ENCODE measurements around the gene ANTXR1. TPM values are rescaled to one million over a fixed set of nuclear protein-coding genes. Genes with fewer than 3 reads are reported as not detected.

Gene ANTXR1
- total RNA-seq, 4 donors from 2014 or later = 7.1 to 101 (median 15.8) TPM

DNA sequence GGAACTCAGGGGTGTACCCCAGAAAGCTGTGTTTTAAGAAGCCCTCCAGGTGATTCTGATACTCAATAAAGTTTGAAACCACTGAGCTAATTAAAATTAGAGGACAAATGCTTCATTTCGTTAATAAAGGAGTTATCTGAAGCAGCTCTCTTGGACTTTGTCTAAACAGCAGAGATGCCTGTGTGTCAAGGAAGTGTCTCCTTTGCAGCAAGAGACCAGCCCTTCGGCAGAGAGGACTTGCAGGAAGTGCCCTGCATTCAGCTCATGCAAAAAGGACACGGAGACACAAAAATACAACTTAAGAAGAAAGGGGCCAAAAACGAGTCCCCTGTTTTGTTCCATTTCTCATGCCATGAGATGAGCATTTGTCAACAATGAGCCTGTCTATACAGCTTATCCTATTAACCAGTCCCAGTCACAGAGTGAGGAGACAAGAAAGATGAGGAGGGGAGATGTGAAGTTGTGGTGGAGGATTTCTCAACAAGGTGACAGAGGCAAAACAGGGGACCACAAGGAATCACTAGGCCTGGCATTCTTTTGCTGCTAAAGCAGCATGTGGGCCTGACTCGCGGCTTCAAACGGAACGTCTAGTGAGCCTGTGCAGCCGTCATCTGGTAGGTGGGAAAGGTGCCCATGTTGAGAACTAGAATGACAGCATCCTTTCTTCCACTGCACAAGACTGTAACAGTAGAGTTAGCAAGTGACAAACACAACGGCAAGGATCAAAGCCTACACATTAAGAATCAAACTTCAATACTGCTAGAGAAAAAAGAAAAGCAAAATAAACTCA lies 152.3 kb downstream of the ANTXR1 start:
- H3K9me3 ChIP-seq = no peaks in the 10 kb centered on the region
- no peak overlapping the region for H3K4me3 ChIP-seq
- H3K4me1 ChIP-seq = peaks cover 17 to 48% (median 20%) of the 10 kb centered on the region in 4 donors
- peak overlapping the region; percentile 65 to 75 (median 70) for H3K27ac ChIP-seq
- TF ChIP-seq POLR2AphosphoS5 (IDR thresholded peaks at IDR 0.05) = no peak
- no peak for TF ChIP-seq EP300 (IDR thresholded peaks at IDR 0.05; ENCODE audit: low read depth)
- TF ChIP-seq POLR2A (IDR thresholded peaks at IDR 0.05) = no peak
- TF ChIP-seq, protein P1, sequence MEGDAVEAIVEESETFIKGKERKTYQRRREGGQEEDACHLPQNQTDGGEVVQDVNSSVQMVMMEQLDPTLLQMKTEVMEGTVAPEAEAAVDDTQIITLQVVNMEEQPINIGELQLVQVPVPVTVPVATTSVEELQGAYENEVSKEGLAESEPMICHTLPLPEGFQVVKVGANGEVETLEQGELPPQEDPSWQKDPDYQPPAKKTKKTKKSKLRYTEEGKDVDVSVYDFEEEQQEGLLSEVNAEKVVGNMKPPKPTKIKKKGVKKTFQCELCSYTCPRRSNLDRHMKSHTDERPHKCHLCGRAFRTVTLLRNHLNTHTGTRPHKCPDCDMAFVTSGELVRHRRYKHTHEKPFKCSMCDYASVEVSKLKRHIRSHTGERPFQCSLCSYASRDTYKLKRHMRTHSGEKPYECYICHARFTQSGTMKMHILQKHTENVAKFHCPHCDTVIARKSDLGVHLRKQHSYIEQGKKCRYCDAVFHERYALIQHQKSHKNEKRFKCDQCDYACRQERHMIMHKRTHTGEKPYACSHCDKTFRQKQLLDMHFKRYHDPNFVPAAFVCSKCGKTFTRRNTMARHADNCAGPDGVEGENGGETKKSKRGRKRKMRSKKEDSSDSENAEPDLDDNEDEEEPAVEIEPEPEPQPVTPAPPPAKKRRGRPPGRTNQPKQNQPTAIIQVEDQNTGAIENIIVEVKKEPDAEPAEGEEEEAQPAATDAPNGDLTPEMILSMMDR (IDR thresholded peaks at IDR 0.05) = no peak
- 57 to 70% methylated on average over 4 to 10 of the region's 10 CpGs for WGBS, 2 donors (ENCODE audit: low coverage in 1 of 2)
- no peaks in the 10 kb centered on the region for H3K27me3 ChIP-seq
- intact Hi-C loops (cut with DNase I; ENCODE audit: low total_unique reads) = no loop called here
- DNase-seq = no peak
- H3K36me3 ChIP-seq = no peaks in the 10 kb centered on the region
- in situ Hi-C loops (cut with MboI; ENCODE audit: low pct_ligation_motif_present in 1 of 4, low pct_unique_long_range_greater_than_20kb in 1 of 4, low sequenced_read_pairs in 3 of 4) = no loop called here

DNA sequence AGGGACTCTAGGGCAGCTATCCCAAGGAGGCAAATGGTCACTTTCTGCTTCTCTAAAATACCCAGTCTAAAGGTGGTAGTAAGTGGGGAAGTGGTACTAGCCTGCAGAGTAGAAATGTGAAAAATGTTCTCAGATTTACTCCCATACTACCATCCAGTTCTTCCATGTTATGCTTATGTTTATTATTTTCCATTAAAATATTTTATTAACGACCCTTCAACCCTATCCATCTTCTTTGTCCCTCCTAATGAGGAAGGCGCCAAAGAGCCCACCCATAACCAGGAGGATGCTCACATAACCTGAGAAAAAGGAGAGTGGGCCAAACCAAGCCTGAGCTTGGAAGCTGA lies 153.5 kb downstream of the ANTXR1 start:
- H3K27ac ChIP-seq = no peak overlapping the region

DNA sequence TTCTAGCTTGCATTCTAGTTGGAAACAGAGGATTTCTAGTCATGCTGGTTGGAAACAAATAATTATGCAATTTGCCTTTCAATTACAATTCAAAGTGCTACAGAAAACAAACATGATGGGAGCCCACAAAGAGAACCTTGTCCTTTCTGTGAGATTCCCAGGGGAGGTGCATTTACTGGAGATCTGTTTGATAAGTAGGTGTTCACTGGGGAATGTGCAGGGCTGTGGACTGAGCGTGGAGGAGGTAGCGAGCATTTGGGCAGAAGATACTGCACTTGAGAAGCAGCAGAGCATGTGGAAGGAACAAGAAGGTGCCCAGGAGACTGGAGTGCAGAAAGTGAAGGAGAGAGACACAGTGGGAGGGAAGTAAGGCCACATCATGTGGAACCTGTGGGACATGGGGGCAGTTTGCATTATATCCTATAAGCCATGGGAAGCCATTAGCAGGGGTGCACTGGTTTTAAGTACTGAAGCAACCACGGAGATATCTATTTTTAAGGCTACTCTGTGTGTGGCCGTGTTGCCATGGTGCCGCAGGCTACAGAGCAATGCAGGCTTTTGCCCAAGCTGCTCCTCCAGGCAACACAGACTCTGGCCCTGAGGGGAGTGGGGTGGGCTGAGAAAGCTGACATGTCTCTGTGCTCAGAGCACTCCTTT lies 154.0 kb downstream of the ANTXR1 start:
- Histone ChIP-seq H3K27me3 (no peaks in the 10 kb centered on the region), H3K4me3 (no peak overlapping the region), H3K4me1 (peaks cover 19 to 53% (median 22%) of the 10 kb centered on the region in 4 donors), H3K36me3 (no peaks in the 10 kb centered on the region), H3K9me3 (no peaks in the 10 kb centered on the region), H3K27ac (no peak overlapping the region)
- DNase-seq = no peak
- TF ChIP-seq, protein P1 (IDR thresholded peaks at IDR 0.05) = no peak
- TF ChIP-seq POLR2A (IDR thresholded peaks at IDR 0.05) = no peak
- intact Hi-C loops (cut with DNase I; ENCODE audit: low total_unique reads) (no loop called here), in situ Hi-C loops (cut with MboI; ENCODE audit: low pct_ligation_motif_present in 1 of 4, low pct_unique_long_range_greater_than_20kb in 1 of 4, low sequenced_read_pairs in 3 of 4) (no loop called here)
- 75% methylated on average over 5 of the region's 5 CpGs; no CpG with 5 or more reads in 1 of the 2 donors for WGBS, 2 donors (ENCODE audit: low coverage in 1 of 2)

More for the DNA sequence above, 153.5 kb downstream of the ANTXR1 start:
- no peak for DNase-seq
- Histone ChIP-seq H3K4me3 (no peak overlapping the region), H3K4me1 (peaks cover 19 to 53% (median 22%) of the 10 kb centered on the region in 4 donors), H3K27me3 (no peaks in the 10 kb centered on the region), H3K9me3 (no peaks in the 10 kb centered on the region), H3K36me3 (no peaks in the 10 kb centered on the region)
- TF ChIP-seq, protein P1 (IDR thresholded peaks at IDR 0.05) = no peak
- TF ChIP-seq EP300 (IDR thresholded peaks at IDR 0.05; ENCODE audit: low read depth) (no peak), POLR2AphosphoS5 (IDR thresholded peaks at IDR 0.05) (no peak), POLR2A (IDR thresholded peaks at IDR 0.05) (no peak)
- WGBS, 2 donors (ENCODE audit: low coverage in 1 of 2) = 79 to 81% methylated on average over 2 of the region's 2 CpGs
- in situ Hi-C loops (cut with MboI; ENCODE audit: low pct_ligation_motif_present in 1 of 4, low pct_unique_long_range_greater_than_20kb in 1 of 4, low sequenced_read_pairs in 3 of 4) (no loop called here), intact Hi-C loops (cut with DNase I; ENCODE audit: low total_unique reads) (no loop called here)

DNA sequence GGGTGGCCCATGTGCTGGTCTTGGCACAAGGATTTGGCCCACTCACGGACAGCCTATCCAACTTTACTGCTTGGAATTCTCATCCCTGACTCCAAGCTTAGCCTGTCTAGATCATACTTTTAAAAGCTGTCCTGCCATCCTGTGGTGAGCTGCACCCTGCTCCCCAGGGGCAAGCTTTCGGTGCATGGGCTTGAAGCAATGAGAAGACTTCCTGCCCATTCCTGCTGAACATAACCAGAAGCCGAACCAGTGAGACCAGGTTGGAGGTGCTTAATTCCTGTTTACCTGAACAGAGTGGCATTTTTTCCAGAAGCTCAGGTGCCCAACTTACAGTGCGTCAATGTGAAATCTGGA lies 154.5 kb downstream of the ANTXR1 start:
- H3K9me3 ChIP-seq = no peaks in the 10 kb centered on the region
- no peak overlapping the region for H3K4me3 ChIP-seq
- no peak for DNase-seq
- TF ChIP-seq, protein P1 (IDR thresholded peaks at IDR 0.05) = no peak
- no peaks in the 10 kb centered on the region for H3K36me3 ChIP-seq
- intact Hi-C loops (cut with DNase I; ENCODE audit: low total_unique reads) (no loop called here), in situ Hi-C loops (cut with MboI; ENCODE audit: low pct_ligation_motif_present in 1 of 4, low pct_unique_long_range_greater_than_20kb in 1 of 4, low sequenced_read_pairs in 3 of 4) (no loop called here)
- H3K27me3 ChIP-seq = no peaks in the 10 kb centered on the region
- peaks cover 19 to 48% (median 21%) of the 10 kb centered on the region in 4 donors for H3K4me1 ChIP-seq
- no peak overlapping the region for H3K27ac ChIP-seq
- 58 to 100% methylated on average over 1 to 4 of the region's 4 CpGs for WGBS, 2 donors (ENCODE audit: low coverage in 1 of 2)
